ENCODE results near the gene RARRES1.

RARRES1 gene

DNA sequence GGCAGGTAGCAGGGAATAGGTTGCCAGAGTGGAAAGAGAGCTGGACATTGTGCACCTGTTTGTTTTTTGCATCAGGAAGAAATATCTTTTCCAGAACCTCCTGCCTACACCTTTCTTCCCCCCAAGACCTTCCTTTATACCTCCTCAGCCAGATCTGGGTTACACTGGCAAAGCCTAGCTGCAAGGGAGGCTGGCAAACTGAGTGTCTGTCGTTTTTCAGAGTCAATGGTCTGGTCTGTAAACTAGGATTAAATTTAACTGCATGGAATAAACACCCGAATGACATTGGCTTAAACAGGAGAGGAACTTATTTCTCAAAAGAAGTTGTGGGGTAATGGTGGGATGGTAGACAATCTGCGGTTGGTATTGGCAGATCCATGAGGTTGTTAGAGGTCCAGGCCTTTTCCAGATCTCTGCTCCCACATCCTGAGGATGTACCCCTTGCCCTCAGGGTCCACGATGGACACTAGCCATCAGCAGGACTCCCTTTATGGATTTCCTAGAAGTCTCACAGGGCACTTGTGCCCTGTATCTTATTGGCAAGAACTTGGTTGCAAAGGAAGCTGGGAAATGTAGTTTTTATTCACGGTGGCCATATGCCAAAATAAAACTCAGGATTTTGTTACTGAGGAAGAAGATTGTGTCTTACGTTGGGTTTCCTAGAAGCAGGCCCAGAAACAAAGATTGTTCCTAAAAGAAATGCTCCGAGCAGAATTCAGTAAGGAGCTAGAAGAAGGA is 3.2 kb upstream of the RARRES1 start:
- DNase-seq (ENCODE audit: low spot score) = no peak

GRCh38 chr3:158733656-158734055 is 1.4 kb upstream of the RARRES1 start:
- no peak for DNase-seq (ENCODE audit: low spot score)

DNA sequence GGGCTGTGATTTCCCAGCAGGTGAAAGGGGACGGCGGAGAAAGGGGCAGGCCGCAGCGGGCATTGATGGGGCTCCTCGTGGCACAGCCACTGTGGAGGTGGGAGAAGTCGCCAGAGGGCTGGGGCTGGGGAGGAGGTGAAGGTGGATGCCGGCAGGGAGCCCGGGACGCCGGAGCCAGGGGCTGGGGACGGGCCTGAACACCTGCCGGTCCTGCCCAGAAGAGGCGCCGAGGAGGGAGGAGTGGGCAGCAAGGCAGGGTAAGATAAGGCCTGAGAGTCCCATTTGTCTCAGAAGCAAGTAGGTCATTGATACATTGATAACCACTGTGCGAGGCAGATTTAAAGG is 571 bp upstream of the RARRES1 start:
- DNase-seq (ENCODE audit: low spot score) = no peak

DNA sequence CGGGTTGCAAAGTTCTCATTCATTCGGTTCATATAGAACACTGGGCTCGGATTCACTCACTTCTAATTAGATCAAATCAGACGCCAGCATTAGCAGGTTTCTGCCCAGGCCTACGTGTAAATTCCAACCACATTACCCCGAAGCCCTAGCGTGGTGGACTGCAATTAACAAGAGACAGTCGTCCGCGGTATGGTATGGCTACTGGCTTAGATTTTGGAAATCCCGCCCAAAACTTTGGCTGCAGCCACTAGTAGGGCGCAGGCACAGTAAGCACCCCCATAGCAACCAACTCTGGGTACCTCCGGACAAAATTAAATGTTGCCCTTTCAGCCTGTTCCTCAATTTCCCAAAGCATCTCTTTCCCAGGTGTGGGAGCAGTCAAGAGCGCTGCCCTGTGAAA is 771 bp downstream of the RARRES1 start:
- no peak for DNase-seq (ENCODE audit: low spot score)

DNA sequence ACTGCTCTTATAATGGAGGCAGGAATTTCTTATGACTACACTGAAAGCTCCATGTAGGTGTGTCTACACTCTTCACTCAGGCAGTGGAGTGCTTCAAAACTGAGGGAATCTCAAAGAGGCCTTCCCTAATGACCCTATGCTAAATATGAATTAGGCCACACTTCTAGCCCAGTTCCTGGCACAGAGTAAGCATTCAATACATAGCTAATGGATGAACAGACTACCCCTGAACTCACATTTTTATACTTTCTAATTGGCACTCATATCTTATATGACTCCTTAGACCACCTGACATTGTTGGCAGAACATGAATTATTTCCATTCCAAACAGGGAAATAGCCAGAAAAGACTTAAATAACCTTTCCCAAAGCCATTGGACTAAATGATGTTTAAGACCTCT is 3.4 kb downstream of the RARRES1 start:
- DNase-seq (ENCODE audit: low spot score) = no peak

DNA sequence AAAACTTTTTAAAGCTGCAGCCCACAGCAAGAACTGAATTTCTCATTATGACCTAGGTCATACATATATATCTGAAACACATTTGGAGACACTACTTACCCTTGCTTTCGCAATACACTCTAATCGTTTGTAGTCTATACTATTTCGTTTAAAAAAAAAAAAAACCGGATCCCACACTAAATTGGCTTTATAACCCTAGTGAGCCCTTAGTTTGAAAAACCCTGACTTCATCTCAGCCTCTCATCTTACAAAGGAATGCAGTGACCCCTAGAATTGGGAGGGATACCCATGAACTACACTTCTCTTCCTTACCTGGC is 4.2 kb downstream of the RARRES1 start:
- no peak for DNase-seq (ENCODE audit: low spot score)

DNA sequence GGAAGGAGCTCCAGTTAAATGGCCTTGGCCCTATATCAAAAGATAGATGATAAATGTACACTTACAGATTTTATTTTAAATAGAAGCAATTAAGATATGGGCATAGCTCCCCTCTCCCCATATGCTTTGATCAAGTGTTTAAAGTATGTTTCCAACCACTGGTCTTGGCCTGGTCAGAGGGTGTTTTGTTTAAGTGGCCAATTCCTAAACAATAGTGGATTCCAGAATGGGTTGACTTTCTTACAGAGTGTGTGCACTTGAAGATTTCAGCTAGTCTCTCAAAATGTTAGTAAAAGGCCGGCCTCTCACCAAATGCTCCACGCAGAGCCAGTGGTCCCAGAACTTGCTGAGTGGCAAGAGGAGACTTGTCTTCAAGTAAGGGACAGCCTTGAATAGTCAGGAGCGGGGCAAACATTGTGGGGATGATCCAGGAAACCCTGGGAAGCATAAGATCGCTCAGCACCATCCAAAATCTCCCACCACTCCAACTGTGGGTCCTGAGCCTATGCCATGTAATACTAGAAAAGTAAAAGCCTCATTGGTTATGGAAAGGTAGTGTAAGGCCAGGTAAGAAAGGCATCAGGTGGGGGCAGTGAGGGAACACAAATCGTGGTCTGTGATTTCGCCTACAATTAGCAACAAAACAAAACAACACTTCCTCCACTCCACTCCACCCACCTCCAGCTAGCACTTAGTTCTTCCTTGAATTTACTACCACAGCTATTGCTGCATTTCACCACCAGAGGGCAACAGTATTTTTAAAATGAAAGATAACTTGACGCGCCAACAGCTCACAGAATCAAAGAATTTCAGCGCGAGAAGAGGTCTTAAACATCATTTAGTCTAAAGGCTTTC is 4.8 kb downstream of the RARRES1 start:
- peak; percentile 76 for DNase-seq (ENCODE audit: low spot score)

DNA sequence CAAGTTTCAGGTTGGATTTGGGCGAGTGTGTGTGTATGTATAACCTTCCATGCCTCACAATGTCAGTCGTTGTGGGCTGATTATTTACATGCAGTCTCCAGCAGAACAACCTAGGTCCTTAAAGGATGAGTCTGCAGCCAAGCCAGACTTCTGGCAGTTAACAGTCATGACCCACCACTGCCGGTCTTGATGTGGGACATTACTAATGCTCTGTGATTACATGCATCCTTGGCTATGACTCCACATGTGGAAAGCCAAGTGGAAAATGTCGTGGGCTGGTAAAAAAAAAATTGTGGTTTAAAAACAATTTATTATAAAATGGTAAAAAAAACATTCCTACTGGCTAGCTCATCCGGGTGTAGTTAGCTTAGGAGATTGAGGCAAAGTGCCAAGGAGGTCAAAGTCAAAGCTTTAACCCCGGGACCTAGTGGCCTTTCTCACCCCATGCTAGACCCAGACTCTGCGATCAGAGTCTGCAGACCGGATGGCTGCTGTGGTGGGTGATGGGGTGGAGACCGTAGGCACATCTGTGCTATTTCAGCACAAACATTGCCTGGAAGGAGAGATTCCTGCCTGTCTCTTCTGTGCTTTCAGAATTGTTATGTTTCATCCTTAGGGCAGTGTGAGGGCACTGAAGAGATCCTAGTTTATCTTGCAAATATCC is 6.8 kb downstream of the RARRES1 start:
- DNase-seq (ENCODE audit: low spot score) = peak; percentile 92

DNA sequence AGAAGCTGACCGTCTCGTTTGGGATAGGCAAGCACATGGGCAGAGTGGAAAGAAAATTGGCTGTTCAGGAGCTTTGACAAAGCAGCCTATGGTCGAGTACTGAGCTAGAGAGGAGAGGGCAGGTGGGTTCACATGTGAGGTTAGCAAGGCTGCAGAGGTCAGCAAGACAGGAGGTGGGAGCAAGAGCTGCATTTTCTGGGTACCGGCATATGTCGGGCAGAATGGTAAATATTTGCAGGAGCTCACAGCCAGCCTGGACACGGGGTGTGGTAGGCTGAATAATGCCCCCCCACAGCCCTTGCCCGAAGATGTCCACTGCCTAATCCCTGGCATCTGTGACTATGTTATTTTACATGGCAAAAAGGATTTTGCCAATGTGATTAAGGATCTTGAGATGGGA is 8.3 kb downstream of the RARRES1 start:
- DNase-seq (ENCODE audit: low spot score) = no peak

GRCh38 chr3:158722108-158722507 is 10.1 kb downstream of the RARRES1 start:
- DNase-seq (ENCODE audit: low spot score) = no peak

GRCh38 chr3:158718490-158719170 is 13.6 kb downstream of the RARRES1 start:
- peak; percentile 57 for DNase-seq (ENCODE audit: low spot score)

GRCh38 chr3:158717576-158717975 is 14.7 kb downstream of the RARRES1 start:
- DNase-seq (ENCODE audit: low spot score) = no peak

DNA sequence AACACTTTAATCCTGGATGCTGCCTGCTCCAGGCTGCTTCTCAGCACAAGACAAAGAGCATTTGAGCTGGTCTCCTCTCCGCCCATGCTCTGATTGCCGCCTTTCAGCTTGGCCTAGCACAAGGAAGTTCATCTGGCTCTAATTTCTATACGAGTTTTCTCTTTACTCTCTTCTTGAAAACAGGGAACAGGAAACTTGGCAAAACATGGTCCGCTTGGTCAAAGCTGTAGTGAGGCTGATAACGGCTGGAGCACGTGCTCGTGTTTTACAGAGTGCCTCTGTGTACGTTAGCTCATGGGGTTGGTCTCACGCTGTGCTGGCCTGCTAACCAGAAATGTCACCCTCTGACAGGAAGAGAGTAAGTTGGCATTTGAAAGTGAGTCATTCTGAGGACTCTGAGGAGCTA is 19.2 kb downstream of the RARRES1 start:
- no peak for DNase-seq (ENCODE audit: low spot score)

DNA sequence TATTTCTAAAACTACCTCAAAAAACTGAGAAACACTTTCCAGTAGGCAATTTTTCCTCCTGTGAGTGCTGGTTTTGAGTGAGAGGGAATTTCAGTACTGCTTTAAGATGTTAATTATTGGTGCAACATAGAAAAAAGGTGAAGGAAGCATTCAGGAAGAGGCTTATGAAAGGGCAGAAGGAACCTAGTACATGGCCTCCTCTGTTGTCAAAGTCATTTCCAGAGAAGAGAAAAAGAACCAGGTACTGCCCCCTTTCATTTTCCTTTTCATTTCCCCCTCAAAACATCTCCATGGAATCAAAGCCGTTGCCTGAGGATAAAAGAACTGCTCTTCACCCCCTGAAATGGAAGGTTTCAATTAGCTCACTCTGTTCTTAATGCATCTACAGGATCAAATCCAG is 19.8 kb downstream of the RARRES1 start:
- DNase-seq (ENCODE audit: low spot score) = no peak

GRCh38 chr3:158711886-158712285 is 20.4 kb downstream of the RARRES1 start:
- DNase-seq (ENCODE audit: low spot score) = peak; percentile 84

DNA sequence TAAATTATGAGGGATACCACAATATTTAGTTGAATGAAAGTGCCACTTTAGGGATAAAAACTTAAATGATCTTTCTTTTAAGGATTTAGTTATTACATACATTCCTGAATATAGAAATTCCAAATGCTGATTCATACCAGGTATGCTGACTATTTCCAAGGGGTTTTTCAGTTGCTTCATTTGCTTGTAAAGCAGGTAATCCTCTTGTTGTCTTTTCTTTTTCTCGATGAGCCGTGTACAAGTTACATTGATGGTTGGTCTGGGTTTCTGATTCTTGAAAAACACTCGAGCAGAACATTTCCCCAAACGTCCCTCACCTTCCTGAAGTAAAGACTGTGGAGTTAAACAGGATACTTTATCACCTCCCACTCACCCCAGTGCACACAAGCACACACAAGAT is 21.7 kb downstream of the RARRES1 start:
- DNase-seq (ENCODE audit: low spot score) = no peak

- DNase-seq (ENCODE audit: low spot score) = peak; percentile 88
Measured at GRCh38 chr3:158709666-158710083, 22.6 kb downstream of the RARRES1 start.

GRCh38 chr3:158703566-158703965 is 28.7 kb downstream of the RARRES1 start:
- DNase-seq (ENCODE audit: low spot score) = no peak

GRCh38 chr3:158702815-158703481 is 29.3 kb downstream of the RARRES1 start:
- peak; percentile 68 for DNase-seq (ENCODE audit: low spot score)

DNA sequence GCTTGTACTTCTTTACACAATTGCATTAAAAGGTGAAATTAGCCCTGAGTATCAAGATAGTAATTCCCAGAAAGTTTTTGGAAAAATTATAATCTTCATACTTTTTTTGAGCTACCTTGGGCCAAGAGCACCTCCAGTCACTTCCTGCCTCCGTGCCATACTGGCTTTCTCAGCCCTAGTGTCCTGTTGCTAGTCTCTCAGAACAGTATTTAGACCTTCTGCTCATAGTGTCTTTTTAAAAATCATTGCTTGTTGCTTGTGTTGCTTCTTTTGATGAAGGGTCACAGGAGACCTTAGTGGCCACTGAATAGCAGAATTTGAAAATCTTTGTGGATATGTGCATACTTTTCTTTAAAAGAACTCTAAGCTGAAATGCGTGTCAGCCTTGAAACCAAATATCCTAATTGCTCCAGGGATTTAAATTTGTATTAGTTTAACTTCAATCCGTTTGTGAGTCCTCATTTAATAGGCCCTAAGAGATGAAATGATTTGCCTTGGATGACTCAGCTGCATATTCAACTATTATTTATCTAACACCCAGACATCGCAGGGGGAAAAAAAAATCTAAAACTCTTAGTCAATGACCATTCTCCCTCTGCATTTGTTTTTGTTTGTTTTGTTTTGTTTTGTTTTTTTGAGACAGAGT is 30.7 kb downstream of the RARRES1 start:
- DNase-seq (ENCODE audit: low spot score) = peak; percentile 20

DNA sequence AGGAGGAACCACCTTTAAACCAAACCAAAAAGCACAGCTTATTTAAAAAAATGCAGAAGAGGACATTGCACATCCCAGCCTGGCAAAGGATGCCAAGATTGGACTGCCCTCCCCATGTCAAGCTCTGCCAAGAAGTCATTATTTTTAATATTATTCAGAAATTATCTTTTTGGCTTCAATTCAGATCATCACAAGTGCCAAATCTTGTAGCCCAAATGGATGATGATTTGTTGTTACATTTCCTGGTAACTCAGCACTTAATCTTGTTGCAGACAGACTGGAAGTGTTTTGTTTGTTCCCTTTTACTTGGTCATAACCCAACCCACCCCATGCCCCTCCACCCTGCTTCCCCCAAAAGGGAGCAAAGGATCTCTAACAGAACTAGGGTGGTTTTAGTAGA is 31.7 kb downstream of the RARRES1 start:
- DNase-seq (ENCODE audit: low spot score) = no peak

DNA sequence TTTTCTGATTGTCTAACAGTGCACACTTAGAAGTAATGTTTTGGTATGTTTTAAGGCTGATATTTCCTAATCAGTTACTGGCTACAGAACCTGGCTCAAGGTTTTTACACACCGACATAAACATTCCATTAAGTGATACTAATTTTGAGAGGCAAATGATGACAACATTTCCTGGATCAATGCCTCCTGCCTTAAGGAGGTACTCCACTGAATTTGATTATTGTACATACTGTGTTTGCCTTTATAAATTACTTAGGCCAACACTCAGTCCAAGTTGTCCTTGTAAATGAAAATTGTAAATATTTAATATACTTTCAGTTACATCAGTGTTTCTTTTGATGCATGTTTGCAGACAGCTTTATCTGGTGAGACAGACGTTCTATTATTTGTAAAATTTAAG is 35.6 kb downstream of the RARRES1 start:
- peak; percentile 31 for DNase-seq (ENCODE audit: low spot score)
